ENCODE data around the gene SLC6A6.

The SLC6A6 gene

GRCh38 chr3:14450922-14451606 is 48.7 kb downstream of the SLC6A6 start:
- Histone ChIP-seq H4K20me1 (ENCODE audit: insufficient read depth, low read length) (no peaks in the 10 kb centered on the region), H3K9ac (ENCODE audit: low read length) (no peak overlapping the region), H3K36me3 (replicated peaks; ENCODE audit: insufficient read depth, low read length) (no peaks in the 10 kb centered on the region), H3K79me2 (ENCODE audit: low read length) (no peaks in the 10 kb centered on the region), H2AFZ (ENCODE audit: low read length) (no peak overlapping the region), H3K9me2 (replicated peaks; ENCODE audit: insufficient read depth, low read length) (no peaks in the 10 kb centered on the region), H3K27ac (ENCODE audit: low read length) (no peak overlapping the region), H3K4me2 (ENCODE audit: low read depth, low read length) (no peak overlapping the region), H3K4me3 (ENCODE audit: low read length) (no peak overlapping the region), H3K4me1 (ENCODE audit: low read length) (no peaks in the 10 kb centered on the region), H3F3A (ENCODE audit: insufficient read depth, low read length) (no peaks in the 10 kb centered on the region), H3K27me3 (replicated peaks; ENCODE audit: insufficient read depth, low read length) (no peaks in the 10 kb centered on the region), H3K9me3 (replicated peaks; ENCODE audit: insufficient read depth, low read length) (no peaks in the 10 kb centered on the region)
- DNase-seq: no peak
- TF ChIP-seq EZH2phosphoT487 (IDR thresholded peaks at IDR 0.05; ENCODE audit: low read length) (no peak), CTCF (IDR thresholded peaks at IDR 0.05; ENCODE audit: low read length) (no peak), EZH2 (optimal IDR thresholded peaks at IDR 0.05; ENCODE audit: low read depth, low read length) (no peak)

GRCh38 chr3:14451844-14452739 is 49.7 kb downstream of the SLC6A6 start:
- Histone ChIP-seq H4K20me1 (ENCODE audit: insufficient read depth, low read length) (no peaks in the 10 kb centered on the region), H3K36me3 (replicated peaks; ENCODE audit: insufficient read depth, low read length) (no peaks in the 10 kb centered on the region), H3K9me2 (replicated peaks; ENCODE audit: insufficient read depth, low read length) (no peaks in the 10 kb centered on the region), H3K27me3 (replicated peaks; ENCODE audit: insufficient read depth, low read length) (no peaks in the 10 kb centered on the region), H3K9me3 (replicated peaks; ENCODE audit: insufficient read depth, low read length) (no peaks in the 10 kb centered on the region), H2AFZ (ENCODE audit: low read length) (no peak overlapping the region), H3K27ac (ENCODE audit: low read length) (no peak overlapping the region), H3K79me2 (ENCODE audit: low read length) (no peaks in the 10 kb centered on the region), H3K4me2 (ENCODE audit: low read depth, low read length) (no peak overlapping the region), H3K4me1 (ENCODE audit: low read length) (no peaks in the 10 kb centered on the region), H3F3A (ENCODE audit: insufficient read depth, low read length) (no peaks in the 10 kb centered on the region), H3K4me3 (ENCODE audit: low read length) (no peak overlapping the region), H3K9ac (ENCODE audit: low read length) (no peak overlapping the region)
- DNase-seq: no peak
- TF ChIP-seq EZH2phosphoT487 (IDR thresholded peaks at IDR 0.05; ENCODE audit: low read length): no peak
- TF ChIP-seq CTCF (IDR thresholded peaks at IDR 0.05; ENCODE audit: low read length): no peak

GRCh38 chr3:14452740-14453710 is 50.6 kb downstream of the SLC6A6 start:
- Histone ChIP-seq H3K27me3 (replicated peaks; ENCODE audit: insufficient read depth, low read length) (no peaks in the 10 kb centered on the region), H3F3A (ENCODE audit: insufficient read depth, low read length) (no peaks in the 10 kb centered on the region), H3K4me1 (ENCODE audit: low read length) (no peaks in the 10 kb centered on the region), H3K27ac (ENCODE audit: low read length) (no peak overlapping the region), H3K4me2 (ENCODE audit: low read depth, low read length) (no peak overlapping the region), H4K20me1 (ENCODE audit: insufficient read depth, low read length) (no peaks in the 10 kb centered on the region), H3K36me3 (replicated peaks; ENCODE audit: insufficient read depth, low read length) (no peaks in the 10 kb centered on the region), H3K4me3 (ENCODE audit: low read length) (no peak overlapping the region), H2AFZ (ENCODE audit: low read length) (no peak overlapping the region), H3K79me2 (ENCODE audit: low read length) (no peaks in the 10 kb centered on the region), H3K9ac (ENCODE audit: low read length) (no peak overlapping the region), H3K9me3 (replicated peaks; ENCODE audit: insufficient read depth, low read length) (no peaks in the 10 kb centered on the region), H3K9me2 (replicated peaks; ENCODE audit: insufficient read depth, low read length) (no peaks in the 10 kb centered on the region)
- TF ChIP-seq EZH2 (optimal IDR thresholded peaks at IDR 0.05; ENCODE audit: low read depth, low read length): no peak
- no peak for TF ChIP-seq CTCF (IDR thresholded peaks at IDR 0.05; ENCODE audit: low read length)
- TF ChIP-seq EZH2phosphoT487 (IDR thresholded peaks at IDR 0.05; ENCODE audit: low read length): no peak
- DNase-seq: no peak
